ENCODE measurements around the gene DLG5.
"Not testable (repeated sequence)": the region's sequence is repeated elsewhere in the genome, so short reads cannot be mapped to it uniquely, and the experiment has no call there.

DLG5 gene

DNA sequence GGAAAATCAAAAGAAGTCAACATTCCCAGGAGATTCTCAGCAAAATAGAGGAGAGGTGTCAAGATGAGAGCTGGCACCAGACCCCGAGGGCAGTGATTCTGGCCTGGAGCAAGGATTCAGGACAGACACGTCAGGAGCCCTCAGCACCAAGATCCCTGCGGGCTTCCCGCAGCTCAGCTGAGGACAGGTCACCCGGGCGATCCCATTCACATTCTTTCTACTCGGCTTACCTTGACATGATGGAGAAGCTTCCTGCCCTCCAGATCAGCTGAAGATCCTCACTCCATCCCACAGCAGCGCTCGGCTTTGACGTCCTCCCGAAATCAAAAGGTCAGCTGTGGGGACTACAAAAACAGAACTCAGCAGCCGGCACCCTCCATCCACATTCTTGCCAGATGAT lies 139.1 kb downstream of the DLG5 start:
- DNase-seq, result no peak

DNA sequence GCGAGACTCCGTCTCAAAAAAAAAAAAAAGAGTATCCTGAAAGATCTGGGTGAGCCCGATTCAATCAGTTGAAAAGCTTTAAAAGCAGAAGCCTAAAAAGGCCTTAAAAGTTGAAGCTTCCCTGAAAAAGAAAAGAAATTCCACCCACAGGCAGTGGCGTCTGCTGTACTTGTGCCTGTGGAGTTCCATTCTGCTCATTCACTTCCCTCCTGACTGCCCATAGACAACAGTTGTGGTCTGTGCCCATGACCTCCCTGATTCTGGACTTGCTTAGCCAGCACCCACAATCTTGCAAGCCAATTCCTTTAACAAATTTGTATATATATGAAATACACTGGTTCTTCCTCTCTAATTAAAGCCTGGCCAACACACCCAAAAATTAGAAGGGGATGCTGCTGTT lies 141.7 kb downstream of the DLG5 start:
- no peak for DNase-seq

DNA sequence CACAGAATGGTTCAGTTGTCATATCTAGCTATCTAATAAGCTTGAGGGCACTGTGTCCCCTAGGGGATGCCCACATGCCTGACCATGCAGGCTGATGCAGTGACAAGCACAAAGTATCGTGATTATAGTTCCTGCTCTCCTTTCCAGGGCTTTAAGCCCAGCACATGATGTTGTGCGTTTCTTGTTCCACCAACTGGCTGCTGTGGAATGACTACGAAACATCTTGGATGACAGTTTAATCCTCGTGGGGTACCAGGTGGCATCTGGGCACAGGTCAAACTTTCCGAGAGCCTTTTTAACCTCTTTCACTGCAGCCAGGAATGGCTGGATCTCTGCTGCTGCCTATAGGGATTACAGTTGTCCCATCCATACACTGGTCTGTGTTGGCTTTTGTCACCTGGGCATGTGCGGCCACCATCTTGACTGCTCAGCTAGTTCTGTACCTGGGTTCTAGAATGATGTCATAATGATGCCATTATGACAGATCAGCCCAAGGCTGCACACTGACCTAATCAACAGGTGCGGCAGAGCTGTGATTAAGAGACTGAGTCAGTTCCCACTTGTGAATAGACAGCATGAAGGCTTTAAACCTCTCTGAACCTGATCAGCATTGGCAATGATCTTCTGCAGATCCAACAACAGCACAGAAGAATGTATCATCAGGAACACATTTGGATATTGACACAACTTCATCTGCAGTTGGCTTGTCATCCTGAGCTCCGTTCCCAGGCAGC lies 144.1 kb downstream of the DLG5 start:
- no peak for DNase-seq

DNA sequence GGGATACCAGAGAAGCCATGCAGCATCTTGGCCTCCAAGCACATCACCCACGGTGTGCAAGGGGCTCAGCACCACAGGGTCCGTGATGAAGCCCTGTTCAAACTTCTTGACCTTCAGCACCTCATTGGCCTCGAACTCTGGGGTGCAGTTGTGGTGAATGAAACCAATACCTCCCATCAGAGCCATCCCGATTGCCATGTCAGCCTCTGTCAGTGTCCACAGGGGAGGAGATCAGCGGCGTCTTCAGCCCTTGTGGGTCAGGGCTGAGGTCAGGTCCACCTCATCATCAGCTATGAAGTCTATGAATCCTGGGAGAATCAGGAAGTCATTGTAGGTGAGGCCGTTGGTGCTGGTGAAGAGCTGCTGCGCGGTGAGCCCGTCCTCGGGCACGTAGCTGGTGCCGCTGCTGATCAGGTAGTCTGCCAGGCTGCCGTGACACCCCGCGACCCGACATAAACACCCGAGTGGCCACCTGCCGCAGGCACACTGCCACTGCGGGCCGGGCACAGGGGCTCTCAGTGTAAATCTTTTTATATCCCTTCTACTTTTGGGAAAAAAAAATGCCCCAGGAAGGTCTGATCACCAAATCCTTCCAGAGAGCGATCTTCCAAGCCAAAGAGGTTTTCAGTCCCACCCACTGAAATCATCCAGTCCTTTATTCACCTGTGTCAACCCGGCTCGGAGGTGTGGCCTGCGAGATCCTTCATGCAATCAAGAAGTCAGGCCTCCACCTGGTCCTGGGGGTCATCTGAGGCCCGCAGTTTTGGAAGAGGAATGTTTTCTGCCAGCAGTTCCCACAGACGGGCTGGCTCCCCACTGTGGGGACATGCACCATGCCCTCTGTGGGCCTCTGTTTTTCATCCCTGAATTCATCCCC lies 144.9 kb downstream of the DLG5 start:
- no peak for DNase-seq

DNA sequence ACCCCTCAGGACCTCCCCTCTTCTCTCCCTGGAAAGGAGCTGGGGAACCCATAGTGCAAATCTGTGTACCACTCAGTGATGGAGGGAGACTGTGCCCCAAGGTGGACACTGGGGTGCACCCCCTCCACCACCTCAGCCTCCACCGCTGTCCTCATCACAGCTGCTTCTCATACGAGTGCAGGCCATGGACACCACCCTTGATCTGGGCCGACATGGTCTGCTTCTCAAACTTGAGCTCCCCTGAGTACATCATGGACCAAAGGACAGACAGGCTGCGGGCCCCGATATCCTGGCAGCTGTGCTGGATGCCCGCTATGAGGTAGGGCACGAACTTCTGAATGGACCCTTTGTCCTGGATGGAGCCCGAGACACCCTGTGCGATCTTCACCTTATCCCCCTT lies 146.4 kb downstream of the DLG5 start:
- no peak for DNase-seq

DNA sequence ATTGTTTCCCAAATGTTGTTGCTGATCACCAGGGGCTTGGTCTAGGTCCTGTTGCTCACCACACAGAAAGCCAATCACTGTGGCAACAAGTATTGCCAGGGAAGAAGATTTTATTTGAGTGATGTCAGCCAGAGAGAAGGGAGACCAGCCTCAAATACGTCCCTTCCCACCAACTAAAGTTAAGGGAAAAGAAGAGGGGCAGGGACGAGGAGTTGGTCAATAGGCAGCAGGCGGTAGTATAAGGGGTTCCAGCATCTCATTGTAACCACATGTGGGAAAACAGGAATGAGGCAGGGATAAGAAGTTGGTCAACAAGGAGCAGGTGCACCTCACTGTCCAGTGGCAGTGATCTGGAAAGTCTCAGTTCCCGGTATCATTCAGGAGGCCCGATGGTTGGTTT lies 150.1 kb downstream of the DLG5 start:
- no peak for DNase-seq

DNA sequence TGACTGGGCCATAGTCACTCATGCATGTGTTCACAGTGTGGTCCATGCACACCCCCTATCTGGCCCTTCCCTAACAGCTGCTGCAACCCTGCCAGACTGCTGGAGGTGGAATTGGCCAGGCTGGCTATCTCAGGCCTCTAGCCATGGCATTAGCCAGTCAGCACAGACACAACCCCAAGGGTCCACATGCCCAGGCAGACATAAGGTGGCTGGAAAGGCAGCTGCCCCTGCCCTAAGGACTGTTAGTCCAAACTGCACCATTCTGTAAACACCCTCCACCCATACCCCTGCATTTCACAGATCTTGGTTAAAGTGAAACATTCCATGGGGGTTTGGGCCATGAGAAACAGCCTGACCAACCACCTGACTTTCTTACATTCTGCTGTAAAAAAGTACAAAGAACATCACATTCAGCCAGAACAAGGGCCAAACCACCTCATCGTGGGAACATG lies 151.6 kb downstream of the DLG5 start:
- DNase-seq, result no peak

DNA sequence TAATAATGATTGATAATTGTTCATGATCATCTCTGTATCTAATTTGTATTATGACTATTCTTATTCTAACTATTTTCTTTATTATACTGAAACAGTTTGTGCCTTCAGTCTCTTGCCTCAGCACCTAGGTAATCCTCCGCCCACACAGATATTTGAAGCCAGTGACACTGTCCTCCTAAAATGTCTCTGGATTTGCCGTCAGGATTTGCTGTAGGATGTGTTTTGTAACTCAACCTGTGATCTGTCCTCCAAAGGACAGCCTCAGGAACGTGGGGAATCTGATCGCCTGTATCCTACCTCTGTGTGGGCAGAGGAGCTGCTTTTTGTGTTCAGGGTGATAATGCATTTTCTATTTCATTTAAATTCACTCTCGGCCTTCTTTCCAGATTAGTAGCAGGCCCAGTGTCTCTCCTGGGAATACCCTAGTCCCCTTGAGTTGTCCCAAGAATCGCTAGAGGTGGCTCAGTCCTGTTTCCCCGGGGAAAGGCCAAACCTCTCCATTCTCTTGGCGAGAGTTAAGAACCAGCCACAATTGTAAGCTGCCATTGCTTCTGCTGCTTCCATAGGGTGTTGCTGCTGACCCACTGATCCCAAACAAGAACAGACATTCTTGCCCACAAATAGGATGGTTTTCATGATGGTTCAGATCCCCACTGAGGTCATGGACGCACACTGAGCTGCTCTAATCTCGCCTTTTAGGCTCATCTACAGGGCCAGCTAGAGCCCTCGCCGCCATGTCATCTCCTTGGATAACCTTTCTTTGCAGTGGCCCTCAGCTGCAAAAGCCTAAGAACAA lies 152.7 kb downstream of the DLG5 start:
- DNase-seq, result no peak

DNA sequence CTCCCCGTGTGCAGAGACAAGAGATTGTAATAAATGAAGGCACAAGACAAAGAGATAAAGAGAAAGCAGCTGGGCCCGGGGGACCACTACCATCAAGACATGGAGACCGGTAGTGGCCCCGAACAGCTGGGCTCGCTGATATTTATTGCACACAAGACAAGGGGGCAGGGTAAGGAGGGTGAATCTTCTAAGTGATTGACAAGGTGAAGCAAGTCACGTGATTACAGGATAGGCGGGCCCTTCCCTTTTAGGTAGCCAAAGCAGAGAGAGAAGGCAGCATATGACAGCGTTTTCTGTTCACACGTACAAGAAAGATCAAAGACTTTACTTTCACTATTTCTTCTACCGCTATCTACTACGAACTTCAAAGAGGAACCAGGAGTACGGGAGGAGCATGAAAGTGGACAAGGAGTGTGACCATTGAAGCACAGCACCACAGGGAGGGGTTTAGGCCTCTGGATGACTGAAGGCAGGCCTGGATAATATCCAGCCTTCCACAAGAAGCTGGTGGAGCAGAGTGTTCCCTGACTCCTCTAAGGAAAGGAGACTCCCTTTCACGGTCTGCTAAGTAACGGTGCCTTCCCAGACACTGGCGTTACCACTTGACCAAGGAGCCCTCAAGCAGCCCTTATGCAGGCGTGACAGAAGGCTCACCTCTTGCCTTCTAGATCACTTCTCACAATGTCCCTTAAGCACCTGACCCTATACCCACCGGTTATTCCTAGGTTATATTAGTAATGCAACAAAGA lies 153.5 kb downstream of the DLG5 start:
- not testable (repeated sequence) for DNase-seq

DNA sequence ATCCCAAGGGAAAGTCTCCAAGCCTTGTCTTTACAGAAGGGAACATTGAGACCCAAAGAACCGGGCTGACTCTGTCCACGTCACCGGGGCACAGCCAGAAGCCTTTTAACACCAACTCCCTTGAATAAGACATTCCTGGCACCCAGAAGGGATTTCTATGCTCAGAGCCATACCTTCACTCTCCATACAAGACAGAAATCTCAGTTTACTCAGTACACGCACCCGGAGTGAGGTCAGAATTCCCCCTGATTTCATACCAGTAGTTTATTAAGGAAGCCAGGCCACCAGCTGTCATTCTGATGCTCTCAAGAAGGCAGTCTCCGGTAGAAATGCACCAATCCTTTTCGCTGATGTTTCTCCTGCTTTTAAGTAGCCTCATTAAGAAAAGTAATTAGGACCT lies 154.7 kb downstream of the DLG5 start:
- no peak for DNase-seq

DNA sequence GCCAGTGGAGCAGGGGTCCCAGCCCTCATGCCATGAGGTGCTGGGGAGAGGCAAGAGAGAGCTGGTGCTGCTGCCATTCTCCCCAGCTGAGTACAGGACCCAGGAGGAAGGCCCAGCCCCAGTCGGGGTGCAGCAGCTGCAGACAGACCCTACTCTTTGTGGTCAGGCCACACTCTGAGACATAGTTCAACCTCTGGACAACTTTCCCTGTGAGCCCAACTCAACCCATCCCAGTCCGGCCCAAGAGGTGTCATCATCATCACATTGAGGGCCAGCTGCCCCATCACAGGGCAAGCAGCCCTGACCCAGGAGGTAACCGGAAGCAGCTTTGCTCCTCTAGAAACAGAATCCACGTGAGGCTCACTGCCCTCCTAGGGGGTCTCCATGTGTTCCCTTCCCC lies 155.1 kb downstream of the DLG5 start:
- no peak for DNase-seq

DNA sequence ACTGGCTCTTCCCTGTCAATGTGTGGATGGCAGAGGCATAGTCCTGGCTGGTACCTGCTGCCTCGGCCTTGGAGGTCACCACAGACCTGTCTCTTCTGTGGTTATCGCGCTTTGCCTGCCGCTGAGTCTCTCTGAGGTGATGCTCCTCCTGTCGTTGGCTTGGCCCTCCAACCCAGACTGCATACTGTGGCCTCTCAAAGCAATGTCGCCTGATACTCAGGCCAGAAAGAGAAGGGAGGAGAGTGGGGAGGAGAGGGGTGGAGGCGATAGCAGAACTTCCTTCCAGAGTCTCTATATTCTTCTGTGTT lies 155.7 kb downstream of the DLG5 start:
- no peak for DNase-seq

DNA sequence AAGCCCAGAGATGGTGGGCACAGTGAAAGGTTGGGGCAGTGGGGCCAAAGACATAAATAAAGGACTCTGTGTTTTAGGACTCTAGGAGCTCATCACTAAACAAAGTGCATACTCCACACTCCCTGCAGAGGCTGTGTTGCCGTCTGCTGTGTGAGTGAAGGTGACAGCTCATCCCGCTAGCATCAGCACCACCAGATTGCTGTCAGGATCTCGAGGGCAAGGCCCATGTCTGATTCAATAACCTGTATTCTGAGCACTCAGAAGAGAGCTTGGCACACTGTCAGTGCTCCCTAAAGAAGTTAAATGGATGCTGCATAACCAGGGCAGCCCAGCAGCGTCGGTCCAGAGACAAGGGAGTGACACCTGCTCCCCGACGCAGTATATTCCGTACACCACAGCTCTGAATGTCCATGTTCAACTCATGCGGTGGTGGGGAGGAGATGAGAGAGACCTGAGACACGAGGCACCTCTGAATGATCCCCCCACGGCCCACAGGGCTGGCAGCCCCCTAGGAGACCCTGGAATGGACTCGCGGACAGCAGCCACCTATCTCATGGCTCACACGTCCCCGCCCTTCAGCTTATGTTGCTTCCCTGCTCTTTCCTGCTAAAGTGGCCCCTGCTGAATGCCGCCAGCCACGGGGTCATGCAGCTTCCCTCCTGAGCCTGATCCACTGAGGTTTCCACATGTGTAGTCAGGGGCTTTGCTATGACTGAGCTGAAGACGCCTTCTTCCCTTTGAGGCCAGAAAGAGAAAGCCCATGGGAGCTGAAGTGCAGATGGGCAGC lies 156.3 kb downstream of the DLG5 start:
- DNase-seq, result no peak

DNA sequence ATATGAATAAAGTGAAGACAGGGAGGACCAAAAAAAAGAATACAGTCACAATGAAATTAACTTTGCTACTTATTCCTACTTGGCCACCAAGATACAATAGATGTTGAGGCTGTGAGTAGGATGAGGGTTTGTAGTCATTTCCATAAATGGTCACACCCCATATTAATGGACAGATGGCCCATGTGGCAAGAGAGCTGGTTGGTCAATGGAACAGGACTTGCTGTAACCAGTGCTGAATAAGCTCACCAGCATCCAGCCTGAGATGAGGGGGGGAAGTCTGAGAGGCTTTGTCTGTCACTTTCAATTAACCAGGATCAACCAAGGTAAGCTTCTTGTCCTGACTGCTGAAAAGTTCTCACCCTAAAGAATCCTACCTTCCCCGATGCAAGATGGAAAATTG lies 158.5 kb downstream of the DLG5 start:
- DNase-seq, result no peak

DNA sequence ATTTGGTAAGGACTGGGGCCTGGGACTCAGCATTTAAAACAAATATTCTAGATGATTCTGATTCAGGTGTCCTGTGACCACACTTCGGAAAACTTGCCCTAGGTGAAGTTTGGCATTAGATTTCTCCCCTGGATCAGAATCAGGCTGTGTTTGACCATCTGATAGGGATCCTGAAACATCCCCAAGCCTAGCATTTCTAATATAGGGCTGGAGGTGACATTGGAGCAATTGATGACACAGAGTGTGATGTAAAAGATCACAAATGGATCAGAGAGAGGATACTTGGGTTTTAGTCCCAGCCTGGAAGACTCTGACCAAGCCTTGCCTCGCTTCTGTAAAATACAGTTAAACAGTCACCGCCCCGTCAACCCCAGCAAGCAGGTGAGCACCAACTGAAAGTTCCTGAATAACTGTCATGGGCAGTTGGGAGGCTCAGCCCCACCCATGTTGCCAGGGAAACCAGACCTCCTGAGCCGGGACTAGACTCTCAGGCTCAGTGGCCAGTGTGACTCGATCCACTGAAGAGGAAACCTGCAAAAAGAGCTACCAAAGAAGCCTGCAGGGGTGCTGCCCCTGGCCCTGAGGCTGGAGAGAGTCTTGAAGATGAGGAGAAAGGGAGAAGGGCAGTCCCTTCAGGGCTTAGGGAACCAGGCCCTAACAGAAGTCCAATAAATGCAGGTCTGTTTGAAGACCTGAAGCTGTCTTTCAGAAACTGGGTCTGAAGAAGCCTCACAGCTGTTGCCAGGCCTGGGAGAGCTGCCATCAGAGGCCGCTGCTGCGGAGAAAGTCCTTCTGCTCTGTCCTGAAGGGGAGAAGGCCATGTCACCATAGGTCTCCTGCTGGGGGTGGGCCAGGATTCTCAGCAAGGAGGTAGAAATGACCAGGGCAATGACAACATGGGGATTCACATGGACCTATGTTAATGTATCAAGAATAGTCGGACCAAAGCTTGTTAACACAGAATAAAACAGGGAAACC lies 162.8 kb downstream of the DLG5 start:
- DNase-seq, result no peak

DNA sequence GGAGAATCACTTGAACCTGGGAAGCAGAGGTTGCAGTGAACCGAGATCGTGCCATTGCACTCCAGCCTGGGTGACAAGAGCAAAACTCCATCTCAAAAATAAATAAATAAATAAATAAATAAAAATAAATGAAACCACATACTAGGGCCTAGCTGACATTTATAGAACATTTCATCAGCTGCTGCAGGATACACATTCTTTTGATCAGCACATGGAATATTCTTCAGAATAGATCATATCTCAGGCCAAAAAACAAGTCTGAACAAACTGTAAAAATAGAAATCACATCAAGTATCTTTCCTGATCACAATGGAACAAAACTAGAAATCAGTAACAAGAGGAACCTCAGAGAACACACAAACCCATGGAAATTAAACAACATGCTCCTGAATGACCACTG lies 168.1 kb downstream of the DLG5 start:
- DNase-seq, result not testable (repeated sequence)

DNA sequence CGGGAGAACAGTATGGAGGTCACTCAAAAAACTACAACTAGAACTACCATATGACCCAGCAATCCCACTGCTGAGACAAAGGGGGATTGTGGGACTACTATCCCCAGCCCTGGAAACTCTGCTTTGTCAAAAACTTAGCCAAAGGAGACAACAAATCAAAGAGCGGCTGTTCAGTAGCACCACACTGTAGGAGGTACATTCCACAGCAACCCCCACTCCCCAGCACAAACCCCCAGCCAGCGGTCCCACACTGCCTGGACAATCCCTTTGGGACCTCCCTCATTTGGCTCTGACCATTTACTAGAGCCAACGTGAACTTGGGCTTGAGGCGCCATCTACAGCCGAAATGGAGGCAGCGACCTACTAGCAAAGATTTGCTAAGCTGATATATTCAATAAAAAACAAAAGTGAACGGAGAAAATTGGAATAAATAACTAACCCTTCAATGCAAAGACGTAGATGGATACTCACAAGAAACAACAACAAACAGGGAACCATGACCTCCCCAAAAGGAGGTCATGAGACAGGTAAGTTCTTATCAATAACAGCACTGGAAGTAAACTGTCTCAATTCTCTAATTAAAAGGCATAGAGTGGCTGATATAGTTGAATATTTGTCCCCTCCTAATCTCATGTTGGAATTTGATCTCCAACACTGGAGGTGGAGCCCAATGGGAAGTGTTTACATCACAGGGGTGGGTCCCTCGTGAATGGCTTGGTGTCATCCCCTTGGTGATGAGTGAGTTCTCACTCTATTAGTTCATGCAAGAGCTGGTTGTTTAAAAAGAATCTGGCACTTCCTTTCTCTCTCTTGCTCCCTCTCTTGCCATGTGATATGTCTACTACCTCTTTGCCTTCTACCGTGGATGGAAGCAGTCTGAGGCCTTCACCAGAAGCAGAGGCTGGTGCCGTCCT lies 170.0 kb downstream of the DLG5 start:
- no peak for DNase-seq

DNA sequence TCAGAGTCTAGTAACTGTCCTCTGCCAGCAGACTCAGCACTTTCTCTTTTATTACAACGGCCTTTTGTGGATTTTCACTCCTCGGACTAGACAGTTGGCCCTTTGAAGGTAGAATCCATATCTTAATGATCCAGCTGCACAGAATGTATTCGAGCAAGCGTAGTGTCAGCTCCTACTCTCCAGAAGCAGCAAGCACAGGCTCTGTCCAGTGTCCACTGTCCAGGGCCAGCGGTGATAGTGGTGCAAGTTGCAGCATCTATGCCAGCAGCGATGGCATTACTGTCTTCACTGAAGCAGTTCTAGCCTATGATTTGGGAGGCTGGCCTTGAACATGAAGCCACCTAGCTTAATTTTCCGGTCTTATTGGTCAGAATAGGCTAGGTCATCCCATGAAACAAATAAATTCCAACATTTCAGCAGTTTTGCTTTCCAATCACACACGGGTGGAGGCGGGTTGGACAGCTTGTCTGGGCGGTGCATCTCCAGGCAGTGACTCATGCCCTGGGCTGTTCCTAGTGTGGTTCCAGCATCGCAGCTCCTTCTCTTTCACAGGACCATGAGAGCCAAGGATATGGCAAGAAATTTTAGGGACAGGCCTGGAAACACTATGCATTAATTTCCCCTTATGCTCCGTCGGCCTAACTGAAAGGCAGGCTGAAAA lies 180.4 kb downstream of the DLG5 start:
- no peak for DNase-seq

DNA sequence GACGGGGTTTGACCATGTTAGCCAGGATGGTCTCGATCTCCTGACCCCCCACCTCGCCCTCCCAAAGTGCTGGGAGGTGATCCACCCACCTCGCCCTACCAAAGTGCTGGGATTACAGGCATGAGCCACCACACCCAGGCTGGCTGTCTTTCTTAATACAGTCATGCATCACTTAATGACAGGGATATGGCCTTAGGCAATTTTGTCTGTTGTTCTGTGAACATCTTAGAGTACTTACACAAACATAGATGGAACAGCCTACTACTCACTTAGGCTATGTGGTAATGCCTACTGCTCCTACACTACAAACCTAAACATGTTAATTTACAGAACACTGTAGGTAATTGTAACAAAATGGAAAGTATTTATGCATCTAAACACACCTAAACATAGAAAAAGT lies 182.3 kb downstream of the DLG5 start:
- no peak for DNase-seq
